Parietal lobe (tissue), 1 donor: ENCODE data around the gene SELP. TPM values are rescaled to one million over a fixed set of nuclear protein-coding genes. Genes with fewer than 3 reads are reported as not detected.

ENCODE experiments used
- total RNA-seq: library from RNA; depleted of rRNA; stranded (reverse); fragments of >200 nt; gene quantifications from one replicate; pipeline ENCODE4 v1.2.3, GENCODE V29; 2014

SELP gene
- not detected for total RNA-seq

DNA sequence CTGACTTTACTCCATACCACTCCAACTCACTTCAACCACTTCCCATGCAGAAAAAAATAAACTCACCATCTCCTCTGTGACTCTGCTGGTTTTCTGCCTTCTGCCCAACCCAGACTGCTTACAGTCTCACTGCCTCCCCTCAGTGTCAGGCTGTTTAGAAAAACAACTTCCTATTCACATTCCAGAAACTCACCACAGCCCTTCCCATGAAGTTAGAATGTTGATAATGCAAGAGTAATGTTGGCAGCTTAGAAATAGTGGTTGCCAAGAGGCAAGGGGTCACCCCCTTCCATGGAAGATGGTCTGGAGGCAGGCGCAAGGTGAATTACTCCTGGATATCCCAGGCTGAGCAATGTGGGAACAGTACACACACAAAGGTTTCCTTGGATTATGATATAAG lies at the start of gene SELP:
SELP (minus strand) TSS at position 119 of the 400 bp plus-strand sequence; CDS start at position 69, 50 bp downstream.

DNA sequence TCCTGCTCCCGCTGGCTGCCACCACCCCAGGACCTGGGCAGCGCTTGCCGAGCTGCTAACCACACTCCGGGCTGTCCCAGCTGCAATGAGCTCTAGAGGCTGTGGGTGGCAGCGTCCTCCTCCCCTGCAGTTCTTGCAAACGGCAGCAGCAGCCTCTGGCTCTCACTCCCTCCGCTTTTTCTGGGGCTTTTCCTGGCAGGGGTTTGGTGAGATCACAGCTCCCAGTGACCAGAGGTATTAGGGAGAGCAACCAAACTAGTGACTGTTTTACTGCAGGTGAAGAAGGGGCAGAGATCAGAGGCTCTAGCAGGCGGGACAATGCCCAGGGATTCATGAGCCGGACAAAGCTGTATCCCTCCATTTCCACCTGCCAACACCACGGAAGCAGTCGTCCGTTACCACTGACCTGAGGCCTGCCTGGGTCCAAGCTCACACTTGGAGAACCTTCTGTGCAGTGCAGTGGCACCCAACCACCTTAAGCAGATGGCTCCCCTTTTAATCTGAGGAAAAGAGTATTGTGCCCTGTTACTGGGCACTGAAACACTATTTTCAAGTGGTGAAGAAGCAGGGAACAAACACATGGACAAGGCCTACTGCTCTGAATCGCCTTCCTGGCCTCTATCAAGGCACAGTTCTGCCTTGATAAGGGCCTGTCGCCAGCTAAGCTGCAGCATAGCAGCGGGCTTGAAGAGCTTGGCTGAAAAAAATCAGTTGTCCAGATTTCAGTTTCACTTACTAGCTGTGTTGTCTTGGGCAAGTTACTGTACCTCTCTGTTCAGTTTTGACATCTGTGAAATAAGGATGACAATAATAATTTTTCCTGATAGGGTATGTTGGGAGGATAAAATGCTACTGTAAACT lies 43.3 kb downstream of the SELP start, which contains the start of gene F5:
F5 (minus strand) TSS at position 87 of the 861 bp plus-strand sequence. CDS start 95 bp downstream, outside the sequence.

Other genes starting within 250 kb of the SELP start
- 6.6 TPM for gene CCDC181, start 202.7 kb downstream of the SELP start, total RNA-seq
- gene SLC19A2, start 144.2 kb downstream of the SELP start, total RNA-seq: 23.5 TPM
- not detected for gene F5, start 43.6 kb downstream of the SELP start, total RNA-seq
- gene SELL, start 81.5 kb upstream of the SELP start, total RNA-seq: 0.31 TPM
- 0.31 TPM for gene SELE, start 104.0 kb upstream of the SELP start, total RNA-seq
- gene METTL18, start 164.8 kb upstream of the SELP start, total RNA-seq: 7.2 TPM